Glutamatergic neuron (in vitro differentiated cells): Measurements from ENCODE around the gene PRPF6. TPM values are rescaled to one million over a fixed set of nuclear protein-coding genes. Genes with fewer than 3 reads are reported as not detected.

Source experiments
- DNase-seq: peaks from one replicate; pipeline ENCODE4 v3.0.0; 2022
- H3K27ac Mint-ChIP-seq: one replicate; pipeline ENCODE4 v1.8.0; 2020; ENCODE audit warnings: mild to moderate bottlenecking, mixed read lengths, inconsistent platforms; ENCODE audit not compliant: unreplicated experiment
- H3K27me3 Mint-ChIP-seq: one replicate; pipeline ENCODE4 v1.8.0; 2020; ENCODE audit warnings: mild to moderate bottlenecking, moderate library complexity, mixed read lengths, inconsistent platforms; ENCODE audit not compliant: unreplicated experiment
- H3K36me3 Mint-ChIP-seq: one replicate; pipeline ENCODE4 v1.8.0; 2020; ENCODE audit warnings: mild to moderate bottlenecking, mixed read lengths, inconsistent platforms; ENCODE audit not compliant: unreplicated experiment
- H3K4me1 Mint-ChIP-seq: one replicate; pipeline ENCODE4 v1.8.0; 2020; ENCODE audit warnings: mild to moderate bottlenecking, low read depth, mixed read lengths, inconsistent platforms; ENCODE audit not compliant: unreplicated experiment
- H3K4me3 Mint-ChIP-seq: one replicate; pipeline ENCODE4 v1.8.0; 2020; ENCODE audit warnings: mild to moderate bottlenecking, mixed read lengths, inconsistent platforms; ENCODE audit not compliant: unreplicated experiment
- H3K9me3 Mint-ChIP-seq: one replicate; pipeline ENCODE4 v1.8.0; 2020; ENCODE audit warnings: mild to moderate bottlenecking, moderate library complexity, mixed read lengths, inconsistent platforms; ENCODE audit not compliant: unreplicated experiment
- total RNA-seq: library from RNA; stranded (reverse); fragmentation: NEBNext Ultra II Directional; extraction: Animal tissue kit (Norgen Biotek cat#: 25700); gene quantifications from one replicate; pipeline ENCODE4 v1.2.1, GENCODE V29; 2021; ENCODE audit not compliant: unreplicated experiment
- TF ChIP-seq, protein P1 (sequence below): fragments of 200-600 bp; sonication (generic); IDR thresholded peaks from one replicate; pipeline ENCODE4 v1.5.0; 2021; ENCODE audit not compliant: partially characterized antibody, unreplicated experiment

PRPF6 gene
- total RNA-seq, 1 donor from 2014 or later: 60.9 TPM

DNA sequence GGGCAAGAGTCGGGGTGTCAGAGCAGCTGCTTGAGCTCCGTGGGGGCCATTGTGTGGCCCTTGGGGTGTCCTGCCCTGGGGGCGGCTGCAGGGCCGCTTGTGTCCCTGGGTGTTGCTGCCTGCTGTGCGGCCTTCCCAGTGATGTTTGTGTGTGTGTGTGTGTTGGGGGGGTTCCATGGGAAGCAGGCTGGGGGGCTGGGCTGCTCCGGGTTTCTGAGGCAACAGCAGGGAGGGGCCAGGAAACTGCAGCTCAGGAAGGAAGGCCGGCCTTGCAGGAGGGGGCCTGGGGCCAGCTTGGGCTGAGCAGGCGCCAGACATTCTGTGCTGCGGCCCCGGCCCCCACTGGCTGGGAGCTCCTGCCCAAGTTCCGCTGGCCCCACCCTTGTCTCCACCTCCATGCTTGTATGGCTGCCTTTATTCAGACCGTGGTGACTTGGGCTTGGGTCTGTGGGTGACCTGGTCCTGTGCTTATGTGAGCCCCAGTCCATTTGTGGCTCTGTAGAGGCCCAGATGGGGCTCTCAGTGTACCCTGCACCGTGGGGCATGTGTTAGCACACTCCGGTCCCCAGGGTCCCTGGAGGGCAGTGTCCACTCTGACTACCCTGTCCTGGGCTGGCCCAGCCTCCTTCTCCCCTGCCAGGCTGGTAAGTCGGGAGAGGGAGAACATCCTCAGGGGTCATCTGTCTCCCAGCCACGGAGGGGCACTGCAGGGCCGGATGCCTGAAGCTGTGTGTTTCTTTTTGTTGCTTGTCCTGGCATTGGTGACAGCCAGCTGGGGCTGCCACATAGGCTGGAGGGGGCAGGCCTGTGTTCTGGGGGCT lies 73.1 kb downstream of the PRPF6 start:
- H3K27ac Mint-ChIP-seq: no peak overlapping the region
- no peak overlapping the region for H3K4me3 Mint-ChIP-seq
- H3K4me1 Mint-ChIP-seq: peaks cover 6% of the 10 kb centered on the region
- no peaks in the 10 kb centered on the region for H3K36me3 Mint-ChIP-seq
- peaks cover 2% of the 10 kb centered on the region for H3K9me3 Mint-ChIP-seq
- no peak for DNase-seq
- TF ChIP-seq, protein P1, sequence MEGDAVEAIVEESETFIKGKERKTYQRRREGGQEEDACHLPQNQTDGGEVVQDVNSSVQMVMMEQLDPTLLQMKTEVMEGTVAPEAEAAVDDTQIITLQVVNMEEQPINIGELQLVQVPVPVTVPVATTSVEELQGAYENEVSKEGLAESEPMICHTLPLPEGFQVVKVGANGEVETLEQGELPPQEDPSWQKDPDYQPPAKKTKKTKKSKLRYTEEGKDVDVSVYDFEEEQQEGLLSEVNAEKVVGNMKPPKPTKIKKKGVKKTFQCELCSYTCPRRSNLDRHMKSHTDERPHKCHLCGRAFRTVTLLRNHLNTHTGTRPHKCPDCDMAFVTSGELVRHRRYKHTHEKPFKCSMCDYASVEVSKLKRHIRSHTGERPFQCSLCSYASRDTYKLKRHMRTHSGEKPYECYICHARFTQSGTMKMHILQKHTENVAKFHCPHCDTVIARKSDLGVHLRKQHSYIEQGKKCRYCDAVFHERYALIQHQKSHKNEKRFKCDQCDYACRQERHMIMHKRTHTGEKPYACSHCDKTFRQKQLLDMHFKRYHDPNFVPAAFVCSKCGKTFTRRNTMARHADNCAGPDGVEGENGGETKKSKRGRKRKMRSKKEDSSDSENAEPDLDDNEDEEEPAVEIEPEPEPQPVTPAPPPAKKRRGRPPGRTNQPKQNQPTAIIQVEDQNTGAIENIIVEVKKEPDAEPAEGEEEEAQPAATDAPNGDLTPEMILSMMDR: no peak
- peaks cover 18% of the 10 kb centered on the region for H3K27me3 Mint-ChIP-seq

DNA sequence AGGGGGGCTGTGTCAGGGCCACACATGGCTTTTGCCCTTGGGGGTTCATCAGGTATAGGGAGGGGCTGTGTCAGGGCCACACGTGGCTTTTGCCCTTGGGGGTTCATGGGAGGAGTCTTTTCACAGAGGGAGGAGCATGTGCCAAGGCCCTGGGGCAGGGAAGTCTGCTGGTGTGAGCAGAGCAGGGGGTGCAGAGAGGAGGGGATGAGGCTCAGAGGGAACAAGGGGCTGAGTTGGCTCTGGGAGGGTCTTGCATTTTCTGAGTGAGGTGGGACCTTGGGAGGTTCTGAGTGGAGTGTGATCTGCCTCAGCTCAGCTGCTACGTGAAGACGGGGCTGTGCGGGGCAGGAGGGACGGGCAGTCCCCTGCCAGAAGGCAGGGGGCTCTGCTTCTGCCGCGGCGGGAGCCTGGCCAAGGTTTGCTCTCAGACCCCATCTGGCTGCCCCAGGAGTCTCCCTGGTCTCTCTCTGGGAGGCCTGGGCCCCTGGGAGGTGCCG lies 74.5 kb downstream of the PRPF6 start:
- H3K4me1 Mint-ChIP-seq: peaks cover 6% of the 10 kb centered on the region
- peaks cover 2% of the 10 kb centered on the region for H3K9me3 Mint-ChIP-seq
- no peaks in the 10 kb centered on the region for H3K36me3 Mint-ChIP-seq
- no peak overlapping the region for H3K27ac Mint-ChIP-seq
- TF ChIP-seq, protein P1: no peak
- H3K27me3 Mint-ChIP-seq: peaks cover 18% of the 10 kb centered on the region
- no peak for DNase-seq
- H3K4me3 Mint-ChIP-seq: peak overlapping the region; percentile 62

DNA sequence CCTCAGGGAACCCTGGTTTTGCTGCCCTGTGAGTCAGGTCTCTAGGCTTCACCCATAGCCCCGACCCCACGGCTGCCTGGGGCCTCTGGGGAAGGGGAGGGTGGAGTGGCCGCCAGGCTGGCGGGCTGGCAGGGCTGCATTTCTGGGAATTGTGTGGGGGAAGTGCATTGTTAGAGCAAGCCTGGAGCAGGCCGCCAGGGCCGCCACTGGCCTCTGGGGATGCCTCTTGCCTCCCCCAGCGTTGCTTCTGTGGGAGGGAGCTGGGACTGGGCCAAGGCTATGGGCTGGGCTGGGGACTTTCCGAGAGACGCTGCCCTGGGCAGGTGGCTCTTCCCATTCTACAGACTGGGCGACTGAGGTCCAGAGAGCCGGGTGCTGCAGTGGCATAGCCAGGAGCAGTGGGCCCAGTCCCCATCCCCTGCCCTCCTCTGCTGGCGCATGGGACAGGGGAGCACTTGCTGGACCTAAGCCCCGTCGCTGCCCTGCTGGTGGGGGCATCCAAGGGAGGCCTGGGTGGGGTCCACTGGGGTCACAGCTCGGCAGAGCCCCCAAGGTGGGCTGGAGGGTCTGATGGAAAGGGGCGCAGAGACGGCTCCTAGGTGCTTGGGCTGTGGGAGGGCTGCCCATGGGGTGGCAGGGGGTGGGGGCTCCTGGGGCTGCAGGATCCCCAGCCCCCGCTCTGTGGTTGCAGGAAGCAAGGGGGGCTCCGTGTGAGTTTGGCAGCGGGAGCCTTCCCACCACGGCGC lies 75.1 kb downstream of the PRPF6 start:
- Mint-ChIP-seq H3K9me3 (peaks cover 2% of the 10 kb centered on the region), H3K36me3 (no peaks in the 10 kb centered on the region), H3K4me1 (peaks cover 6% of the 10 kb centered on the region), H3K4me3 (no peak overlapping the region), H3K27me3 (peaks cover 18% of the 10 kb centered on the region), H3K27ac (no peak overlapping the region)
- TF ChIP-seq, protein P1: no peak
- no peak for DNase-seq

DNA sequence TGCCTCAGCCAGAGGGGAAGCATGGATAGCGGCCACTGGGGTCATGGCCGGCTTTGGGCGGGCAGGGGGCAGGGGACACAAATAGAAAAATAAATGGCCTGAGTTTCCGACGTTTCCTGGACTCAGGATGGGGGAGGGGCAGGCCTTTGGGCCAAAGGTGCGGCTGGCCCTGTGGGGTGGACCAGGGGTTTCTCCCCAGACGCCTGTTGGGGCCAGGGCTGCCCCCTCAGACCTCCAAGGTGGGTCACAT lies 75.6 kb downstream of the PRPF6 start:
- TF ChIP-seq, protein P1: no peak
- H3K27ac Mint-ChIP-seq: no peak overlapping the region
- H3K27me3 Mint-ChIP-seq: peaks cover 18% of the 10 kb centered on the region
- DNase-seq: no peak
- no peak overlapping the region for H3K4me3 Mint-ChIP-seq
- no peaks in the 10 kb centered on the region for H3K36me3 Mint-ChIP-seq
- peaks cover 2% of the 10 kb centered on the region for H3K9me3 Mint-ChIP-seq
- H3K4me1 Mint-ChIP-seq: peaks cover 6% of the 10 kb centered on the region
